GM10847 (cell line): Measurements from ENCODE around the gene ZSCAN20.

Source experiments
- POLR2A ChIP-seq: IDR thresholded peaks from 2 replicates; pipeline ENCODE4 v1.6.1; 2011; ENCODE audit not compliant: insufficient read length; ENCODE audit errors: extremely low read depth

The ZSCAN20 gene

GRCh38 chr1:33438364-33439160 is 33.9 kb upstream of the ZSCAN20 start:
- TF ChIP-seq POLR2A: no peak

- TF ChIP-seq POLR2A: no peak
Measured at GRCh38 chr1:33439662-33440061, 32.8 kb upstream of the ZSCAN20 start.

- no peak for TF ChIP-seq POLR2A
Measured at GRCh38 chr1:33441088-33441745, 31.2 kb upstream of the ZSCAN20 start.

GRCh38 chr1:33442141-33442540 is 30.3 kb upstream of the ZSCAN20 start:
- TF ChIP-seq POLR2A: no peak

- TF ChIP-seq POLR2A: no peak
Measured at GRCh38 chr1:33443080-33443704, 29.3 kb upstream of the ZSCAN20 start.

GRCh38 chr1:33443705-33444180 is 28.7 kb upstream of the ZSCAN20 start:
- no peak for TF ChIP-seq POLR2A

GRCh38 chr1:33445108-33445507 is 27.3 kb upstream of the ZSCAN20 start:
- no peak for TF ChIP-seq POLR2A

GRCh38 chr1:33446590-33446989 is 25.9 kb upstream of the ZSCAN20 start:
- TF ChIP-seq POLR2A: no peak

- no peak for TF ChIP-seq POLR2A
Measured at GRCh38 chr1:33454646-33455282, 17.7 kb upstream of the ZSCAN20 start.

GRCh38 chr1:33455539-33456501 is 16.6 kb upstream of the ZSCAN20 start:
- TF ChIP-seq POLR2A: no peak

GRCh38 chr1:33456502-33456886 is 16.0 kb upstream of the ZSCAN20 start:
- TF ChIP-seq POLR2A: no peak

GRCh38 chr1:33459691-33460090 is 12.8 kb upstream of the ZSCAN20 start:
- TF ChIP-seq POLR2A: no peak

- TF ChIP-seq POLR2A: no peak
Measured at GRCh38 chr1:33460144-33460543, 12.3 kb upstream of the ZSCAN20 start.

GRCh38 chr1:33460947-33461629 is 11.4 kb upstream of the ZSCAN20 start:
- no peak for TF ChIP-seq POLR2A
